B cell (primary cell): ENCODE measurements around the gene AMOTL1. TPM values are rescaled to one million over a fixed set of nuclear protein-coding genes. Genes with fewer than 3 reads are reported as not detected.

Source experiments
- ATAC-seq: fragments of 200-7000 bp; cut with Tn5 transposase; one replicate; pipeline ENCODE4 v1.10.0; 2021; ENCODE audit warnings: low read depth, mild to moderate bottlenecking, moderate number of reproducible peaks, moderate library complexity
- CTCF ChIA-PET: fragments of 350-600 bp; sonication (Branson Sonifier 250); formaldehyde crosslinking; loops from one replicate; lab custom pipeline; 2021; ENCODE audit warnings: antibody characterized with exemption, inconsistent platforms; lab: Charles Lee
- POLR2A ChIA-PET: fragments of 350-600 bp; sonication (Branson Sonifier 250); formaldehyde crosslinking; loops from one replicate; lab custom pipeline; 2021; ENCODE audit warnings: antibody characterized with exemption; lab: Charles Lee
- DNase-seq: peaks from one replicate; pipeline ENCODE4 v3.0.0; 2013
- H2AFZ ChIP-seq: 2 replicates; pipeline ENCODE4 v1.6.1; 2012; ENCODE audit warnings: mild to moderate bottlenecking, low read depth, low read length; ENCODE audit not compliant: insufficient read depth, poor library complexity, severe bottlenecking
- H3K27ac ChIP-seq, 2 donors: 1 replicate in 1 of 2; 2 replicates in 1 of 2; pipeline ENCODE4 v1.5.1; 2012 to 2013; ENCODE audit warnings: low read length in 2 of 2, mild to moderate bottlenecking in 2 of 2, moderate library complexity in 1 of 2
- H3K27me3 ChIP-seq, 4 experiments: fragments of 200-600 bp in 1 of 4; sonication (generic) in 1 of 4; replicated peaks in 1 of 4; 1 replicate in 2 of 4; 2 replicates in 2 of 4; pipeline versions ENCODE4 v1.6.1 to v1.7.0; 2013 to 2016; ENCODE audit warnings: low read length in 3 of 4, mild to moderate bottlenecking in 2 of 4, mixed read lengths in 1 of 4, moderate library complexity in 1 of 4; ENCODE audit not compliant: insufficient read depth in 4 of 4, control insufficient read depth in 3 of 4; ENCODE audit errors: control extremely low read depth in 1 of 4
- H3K36me3 ChIP-seq, 2 experiments: replicated peaks in 1 of 2; 1 replicate in 1 of 2; 2 replicates in 1 of 2; pipeline versions ENCODE4 v1.6.1 to v1.7.1; 2013; ENCODE audit warnings: low read length in 1 of 2; ENCODE audit not compliant: insufficient read depth in 2 of 2, control insufficient read depth in 1 of 2; ENCODE audit errors: control extremely low read depth in 1 of 2, extremely low read depth in 1 of 2
- H3K4me1 ChIP-seq, 2 donors: fragments of 200-600 bp in 1 of 2; sonication (generic) in 1 of 2; 1 replicate in 1 of 2; 2 replicates in 1 of 2; pipeline versions ENCODE4 v1.5.1 to v1.6.1; 2013 to 2017; ENCODE audit warnings: low read length in 2 of 2; ENCODE audit not compliant: control insufficient read depth in 2 of 2, insufficient read depth in 2 of 2
- H3K4me2 ChIP-seq: replicated peaks from 2 replicates; pipeline ENCODE3; 2012; ENCODE audit warnings: mild to moderate bottlenecking, low read depth, low read length; ENCODE audit not compliant: poor library complexity, severe bottlenecking
- H3K4me3 ChIP-seq, 5 experiments: fragments of 200-600 bp in 1 of 5; sonication (generic) in 1 of 5; 1 replicate in 3 of 5; 2 replicates in 2 of 5; pipeline versions ENCODE4 v1.5.1 to v1.7.0; 2011 to 2016; ENCODE audit warnings: low read length in 4 of 5, mild to moderate bottlenecking in 4 of 5, low read depth in 2 of 5, control low read depth in 1 of 5, moderate library complexity in 1 of 5; ENCODE audit not compliant: insufficient read depth in 1 of 5; ENCODE audit errors: control extremely low read depth in 1 of 5, extremely low read depth in 1 of 5
- H3K79me2 ChIP-seq: fragments of 200-600 bp; sonication (generic); one replicate; pipeline ENCODE4 v1.6.0; 2016; ENCODE audit warnings: low read length; ENCODE audit not compliant: control insufficient read depth, insufficient read depth
- H3K9ac ChIP-seq: fragments of 200-600 bp; sonication (generic); 2 replicates; pipeline ENCODE4 v1.6.1; 2017; ENCODE audit warnings: mild to moderate bottlenecking, low read length, moderate library complexity
- H3K9me3 ChIP-seq, 3 donors: one replicate each; pipeline versions ENCODE4 v1.6.1 to v1.7.1; 2013; ENCODE audit warnings: low read length in 2 of 3; ENCODE audit not compliant: control insufficient read depth in 2 of 3, insufficient read depth in 1 of 3; ENCODE audit errors: control extremely low read depth in 1 of 3
- H4K20me1 ChIP-seq: 2 replicates; pipeline ENCODE4 v1.6.0; 2012; ENCODE audit warnings: mild to moderate bottlenecking, low read length; ENCODE audit not compliant: insufficient read depth, control insufficient read depth, poor library complexity, severe bottlenecking
- H3K27ac Mint-ChIP-seq: one replicate; pipeline ENCODE4 v1.8.0; 2021; ENCODE audit warnings: mixed read lengths
- H3K27me3 Mint-ChIP-seq: one replicate; pipeline ENCODE4 v1.8.0; 2021; ENCODE audit warnings: mixed read lengths
- H3K4me1 Mint-ChIP-seq: one replicate; pipeline ENCODE4 v1.8.0; 2021; ENCODE audit warnings: mixed read lengths
- H3K4me3 Mint-ChIP-seq: one replicate; pipeline ENCODE4 v1.8.0; 2021; ENCODE audit warnings: mixed read lengths
- H3K9me3 Mint-ChIP-seq: one replicate; pipeline ENCODE4 v1.8.0; 2022; ENCODE audit warnings: mixed read lengths; ENCODE audit not compliant: insufficient read depth
- EZH2 ChIP-seq: IDR thresholded peaks from 2 replicates; pipeline ENCODE4 v1.6.1; 2012; ENCODE audit warnings: borderline replicate concordance, low read depth, mild to moderate bottlenecking, moderate library complexity, low read length; ENCODE audit not compliant: insufficient read depth, poor library complexity, severe bottlenecking
- WGBS: methylation state at CpG from one replicate; pipeline ENCODE4 v1.1.5; 2013; ENCODE audit warnings: missing lambda C conversion rate; ENCODE audit not compliant: insufficient coverage; 5-methylcytosine and 5-hydroxymethylcytosine counted together
- intact Hi-C: fragments of 100-400 bp; cut with micrococcal nuclease; formaldehyde crosslinking; loops from one replicate; pipeline ENCODE4 v1.10.0; 2022
- polyA plus RNA-seq: library from polyadenylated mRNA; depleted of rRNA; stranded (reverse); fragments of >200 nt; gene quantifications from 2 replicates; pipeline ENCODE4 v1.2.3, GENCODE V29; 2012
- total RNA-seq, 2 donors: library from RNA; stranded (reverse); fragments of 120-200 nt in 1 of 2; gene quantifications; 1 replicate in 1 of 2; 2 replicates in 1 of 2; pipeline versions ENCODE4 v1.2.3 to v1.2.4, GENCODE V29; 2013 to 2022
- TF ChIP-seq, protein P1 (sequence below): fragments of 200-600 bp; IDR thresholded peaks from one replicate; pipeline ENCODE4 v1.8.0; 2022; ENCODE audit warnings: antibody characterized with exemption, mild to moderate bottlenecking

Gene AMOTL1
- total and polyA plus RNA-seq, 2 donors (not counting 1 experiment from before 2014, with no cell fraction given): 0.04 to 0.30 TPM

DNA sequence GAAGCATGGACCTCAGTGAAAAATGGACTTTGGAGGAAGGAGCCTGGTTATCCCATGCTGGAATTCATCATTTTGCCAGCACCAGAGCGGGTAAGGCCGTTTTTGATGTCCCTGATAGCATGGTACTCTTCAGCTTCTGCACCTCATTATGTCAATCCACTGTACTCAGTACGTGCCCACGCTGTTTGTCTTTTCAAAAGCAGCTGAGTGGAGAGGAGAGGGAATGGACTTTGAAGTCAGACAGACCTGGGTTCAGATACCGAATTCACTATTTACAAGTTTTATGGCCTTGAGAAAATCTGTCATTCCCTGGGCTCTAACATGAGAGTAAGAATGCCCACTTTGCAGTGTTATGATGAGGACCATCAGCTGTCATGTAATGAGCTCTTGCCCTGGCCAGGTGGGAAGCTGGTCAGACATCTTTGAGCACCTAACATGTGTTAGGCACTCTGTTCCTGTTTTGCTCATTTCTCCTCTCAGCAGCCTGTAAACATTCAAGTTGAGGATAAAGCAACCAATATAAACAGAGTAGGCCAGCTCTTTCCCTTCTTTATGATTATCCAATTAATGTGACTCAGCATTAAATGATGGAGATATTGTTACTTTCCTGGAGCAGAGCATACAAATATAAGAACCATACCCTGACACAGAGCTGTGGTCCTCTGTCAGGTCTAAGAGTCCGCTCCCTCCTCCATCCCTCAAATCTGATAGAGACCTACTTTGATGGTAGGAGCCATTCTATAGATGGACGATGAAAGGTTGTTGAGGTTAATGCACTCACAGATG, 39.0 kb upstream of the AMOTL1 start:
- Histone ChIP-seq H3K9me3 (no peaks in the 10 kb centered on the region), H3K79me2 (no peaks in the 10 kb centered on the region), H3K36me3 (no peaks in the 10 kb centered on the region), H3K4me3 (no peak overlapping the region), H3K4me1 (no peaks in the 10 kb centered on the region), H4K20me1 (no peaks in the 10 kb centered on the region), H3K27ac (no peak overlapping the region), H2AFZ (no peak overlapping the region), H3K4me2 (no peak overlapping the region), H3K27me3 (peaks cover 0 to 6% (median 3%) of the 10 kb centered on the region in 4 experiments), H3K9ac (no peak overlapping the region)
- DNase-seq (no peak), ATAC-seq (no peak)
- ChIA-PET CTCF (no interaction called here), POLR2A (no interaction called here)
- H3K4me1 Mint-ChIP-seq: no peaks in the 10 kb centered on the region
- H3K27ac Mint-ChIP-seq: no peak overlapping the region
- H3K9me3 Mint-ChIP-seq: no peaks in the 10 kb centered on the region
- TF ChIP-seq, protein P1, sequence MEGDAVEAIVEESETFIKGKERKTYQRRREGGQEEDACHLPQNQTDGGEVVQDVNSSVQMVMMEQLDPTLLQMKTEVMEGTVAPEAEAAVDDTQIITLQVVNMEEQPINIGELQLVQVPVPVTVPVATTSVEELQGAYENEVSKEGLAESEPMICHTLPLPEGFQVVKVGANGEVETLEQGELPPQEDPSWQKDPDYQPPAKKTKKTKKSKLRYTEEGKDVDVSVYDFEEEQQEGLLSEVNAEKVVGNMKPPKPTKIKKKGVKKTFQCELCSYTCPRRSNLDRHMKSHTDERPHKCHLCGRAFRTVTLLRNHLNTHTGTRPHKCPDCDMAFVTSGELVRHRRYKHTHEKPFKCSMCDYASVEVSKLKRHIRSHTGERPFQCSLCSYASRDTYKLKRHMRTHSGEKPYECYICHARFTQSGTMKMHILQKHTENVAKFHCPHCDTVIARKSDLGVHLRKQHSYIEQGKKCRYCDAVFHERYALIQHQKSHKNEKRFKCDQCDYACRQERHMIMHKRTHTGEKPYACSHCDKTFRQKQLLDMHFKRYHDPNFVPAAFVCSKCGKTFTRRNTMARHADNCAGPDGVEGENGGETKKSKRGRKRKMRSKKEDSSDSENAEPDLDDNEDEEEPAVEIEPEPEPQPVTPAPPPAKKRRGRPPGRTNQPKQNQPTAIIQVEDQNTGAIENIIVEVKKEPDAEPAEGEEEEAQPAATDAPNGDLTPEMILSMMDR: no peak
- TF ChIP-seq EZH2: no peak
- 85% methylated on average over 4 of the region's 7 CpGs for WGBS
- peaks cover 12% of the 10 kb centered on the region for H3K27me3 Mint-ChIP-seq
- intact Hi-C loops: no loop called here
- H3K4me3 Mint-ChIP-seq: no peak overlapping the region

DNA sequence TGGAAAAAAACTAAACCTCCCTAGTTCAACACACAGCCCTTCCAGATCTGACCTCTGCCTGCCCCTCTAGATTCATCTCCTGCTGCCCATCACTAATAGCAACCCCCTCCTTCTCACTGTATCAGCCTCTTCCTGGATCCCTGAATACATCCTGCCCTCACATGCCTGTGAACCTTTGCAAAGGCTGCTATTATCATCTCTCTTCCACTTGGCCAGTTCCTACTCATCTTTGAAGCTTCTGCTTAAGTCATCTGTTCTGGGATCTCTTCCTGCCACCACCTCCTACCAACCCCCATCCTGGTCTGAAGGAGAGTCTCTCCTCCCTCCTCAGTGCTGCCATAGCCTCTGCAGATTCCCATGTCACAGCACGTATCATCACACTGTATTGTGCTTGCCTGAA, 38.0 kb upstream of the AMOTL1 start:
- no peak overlapping the region for H3K4me3 Mint-ChIP-seq
- H3K4me1 Mint-ChIP-seq: no peaks in the 10 kb centered on the region
- Histone ChIP-seq H3K4me1 (no peaks in the 10 kb centered on the region), H3K4me2 (no peak overlapping the region), H3K9ac (no peak overlapping the region), H4K20me1 (no peaks in the 10 kb centered on the region), H3K27me3 (peaks cover 0 to 6% (median 4%) of the 10 kb centered on the region in 4 experiments), H3K79me2 (no peaks in the 10 kb centered on the region), H3K27ac (no peak overlapping the region), H3K36me3 (no peaks in the 10 kb centered on the region), H3K9me3 (no peaks in the 10 kb centered on the region), H2AFZ (no peak overlapping the region), H3K4me3 (no peak overlapping the region)
- H3K27me3 Mint-ChIP-seq: peaks cover 7% of the 10 kb centered on the region
- intact Hi-C loops: no loop called here
- ATAC-seq (no peak), DNase-seq (no peak)
- POLR2A ChIA-PET: no interaction called here
- H3K9me3 Mint-ChIP-seq: no peaks in the 10 kb centered on the region
- no peak overlapping the region for H3K27ac Mint-ChIP-seq
- WGBS: no CpG with 5 or more reads among the region's 1 CpG
- TF ChIP-seq, protein P1: no peak
- TF ChIP-seq EZH2: no peak
- CTCF ChIA-PET: no interaction called here
